Mucosa of stomach (tissue), 1 donor: ENCODE data around the gene SRGAP2B.
"Not testable (repeated sequence)": the region's sequence is repeated elsewhere in the genome, so short reads cannot be mapped to it uniquely, and the experiment has no call there.

Source experiments
- H3K27me3 ChIP-seq: one replicate; pipeline ENCODE4 v1.7.0; 2013; ENCODE audit warnings: mild to moderate bottlenecking, low read length; ENCODE audit not compliant: control insufficient read depth, insufficient read depth
- H3K36me3 ChIP-seq: one replicate; pipeline ENCODE4 v1.7.0; 2013; ENCODE audit warnings: low read length; ENCODE audit not compliant: control insufficient read depth, insufficient read depth
- H3K4me1 ChIP-seq: one replicate; pipeline ENCODE4 v1.7.0; 2013; ENCODE audit warnings: mild to moderate bottlenecking, low read length; ENCODE audit not compliant: control insufficient read depth, insufficient read depth
- H3K4me3 ChIP-seq: one replicate; pipeline ENCODE4 v1.7.0; 2013; ENCODE audit warnings: low read length
- H3K9ac ChIP-seq: one replicate; pipeline ENCODE4 v1.7.0; 2013; ENCODE audit warnings: mild to moderate bottlenecking, low read length, moderate library complexity
- H3K9me3 ChIP-seq: one replicate; pipeline ENCODE4 v1.7.0; 2013; ENCODE audit warnings: mild to moderate bottlenecking, low read length, moderate library complexity; ENCODE audit not compliant: control insufficient read depth
- donor health status: Pancreatic carcinoma.

The SRGAP2B gene

GRCh38 chr1:145052019-145052776 is 42.9 kb downstream of the SRGAP2B start:
- not testable (repeated sequence) for H3K9me3 ChIP-seq, H3K27me3 ChIP-seq, H3K9ac ChIP-seq, H3K4me1 ChIP-seq, H3K36me3 ChIP-seq, H3K4me3 ChIP-seq

- not testable (repeated sequence) for H3K36me3 ChIP-seq, H3K4me1 ChIP-seq, H3K27me3 ChIP-seq, H3K9ac ChIP-seq, H3K4me3 ChIP-seq, H3K9me3 ChIP-seq
Measured at GRCh38 chr1:145048181-145048856, 46.8 kb downstream of the SRGAP2B start.

GRCh38 chr1:145047553-145047952 is 47.6 kb downstream of the SRGAP2B start:
- not testable (repeated sequence) for H3K36me3 ChIP-seq, H3K27me3 ChIP-seq, H3K4me3 ChIP-seq, H3K4me1 ChIP-seq, H3K9me3 ChIP-seq, H3K9ac ChIP-seq

GRCh38 chr1:145045571-145046273 is 49.4 kb downstream of the SRGAP2B start:
- H3K27me3 ChIP-seq, H3K9me3 ChIP-seq, H3K36me3 ChIP-seq, H3K9ac ChIP-seq, H3K4me1 ChIP-seq, H3K4me3 ChIP-seq: not testable (repeated sequence)

- not testable (repeated sequence) for H3K27me3 ChIP-seq, H3K4me1 ChIP-seq, H3K9me3 ChIP-seq, H3K4me3 ChIP-seq, H3K36me3 ChIP-seq, H3K9ac ChIP-seq
Measured at GRCh38 chr1:145041519-145041918, 53.6 kb downstream of the SRGAP2B start.

- H3K4me3 ChIP-seq, H3K27me3 ChIP-seq, H3K4me1 ChIP-seq, H3K9ac ChIP-seq, H3K9me3 ChIP-seq, H3K36me3 ChIP-seq: not testable (repeated sequence)
Measured at GRCh38 chr1:145036019-145036418, 59.1 kb downstream of the SRGAP2B start.

- not testable (repeated sequence) for H3K27me3 ChIP-seq, H3K9me3 ChIP-seq, H3K36me3 ChIP-seq, H3K4me1 ChIP-seq, H3K9ac ChIP-seq, H3K4me3 ChIP-seq
Measured at GRCh38 chr1:145033523-145033922, 61.6 kb downstream of the SRGAP2B start.

GRCh38 chr1:145027251-145027650 is 67.9 kb downstream of the SRGAP2B start:
- H3K9me3 ChIP-seq, H3K9ac ChIP-seq, H3K36me3 ChIP-seq, H3K27me3 ChIP-seq, H3K4me3 ChIP-seq, H3K4me1 ChIP-seq: not testable (repeated sequence)

- H3K4me3 ChIP-seq = not testable (repeated sequence)
Measured at GRCh38 chr1:145025286-145025685, 69.8 kb downstream of the SRGAP2B start.

GRCh38 chr1:145022259-145022658 is 72.9 kb downstream of the SRGAP2B start:
- H3K4me1 ChIP-seq, H3K9me3 ChIP-seq, H3K9ac ChIP-seq, H3K27me3 ChIP-seq, H3K36me3 ChIP-seq, H3K4me3 ChIP-seq: not testable (repeated sequence)

More at GRCh38 chr1:145025286-145025685, 69.8 kb downstream of the SRGAP2B start:
- not testable (repeated sequence) for H3K36me3 ChIP-seq, H3K9me3 ChIP-seq, H3K4me1 ChIP-seq, H3K27me3 ChIP-seq, H3K9ac ChIP-seq

- H3K4me1 ChIP-seq, H3K36me3 ChIP-seq, H3K4me3 ChIP-seq, H3K27me3 ChIP-seq, H3K9ac ChIP-seq, H3K9me3 ChIP-seq: not testable (repeated sequence)
Measured at GRCh38 chr1:145021749-145022148, 73.4 kb downstream of the SRGAP2B start.

GRCh38 chr1:145019709-145020108 is 75.4 kb downstream of the SRGAP2B start:
- H3K4me1 ChIP-seq, H3K27me3 ChIP-seq, H3K9ac ChIP-seq, H3K36me3 ChIP-seq, H3K9me3 ChIP-seq, H3K4me3 ChIP-seq: not testable (repeated sequence)
